Hematopoietic multipotent progenitor cell treated with erythropoietin and hydrocortisone succinate and interleukin-3 and kit ligand, for 6 days (in vitro differentiated cells): Measurements from ENCODE around the gene GRXCR2.
A peak's percentile ranks its signal among the peaks of the same experiment; 100 is the strongest.
"Not testable (repeated sequence)": the region's sequence is repeated elsewhere in the genome, so short reads cannot be mapped to it uniquely, and the experiment has no call there.

ENCODE experiments used
- DNase-seq: peaks from one replicate; pipeline ENCODE4 v3.0.0-alpha.2; 2015

Gene GRXCR2

GRCh38 chr5:145874765-145875164 lies 2.0 kb upstream of the GRXCR2 start:
- DNase-seq: no peak

GRCh38 chr5:145872486-145872885 lies 328 bp downstream of the GRXCR2 start:
- DNase-seq: no peak

- no peak for DNase-seq
Measured at GRCh38 chr5:145869753-145870152, 3.1 kb downstream of the GRXCR2 start.

GRCh38 chr5:145867806-145868205 lies 5.0 kb downstream of the GRXCR2 start:
- no peak for DNase-seq

GRCh38 chr5:145864432-145864831 lies 8.4 kb downstream of the GRXCR2 start:
- DNase-seq: not testable (repeated sequence)

- no peak for DNase-seq
Measured at GRCh38 chr5:145863003-145863402, 9.8 kb downstream of the GRXCR2 start.

- DNase-seq: peak; percentile 66
Measured at GRCh38 chr5:145859897-145860296, 12.9 kb downstream of the GRXCR2 start.

- DNase-seq: no peak
Measured at GRCh38 chr5:145859453-145859852, 13.4 kb downstream of the GRXCR2 start.

GRCh38 chr5:145858959-145859358 lies 13.9 kb downstream of the GRXCR2 start:
- peak; percentile 46 for DNase-seq

GRCh38 chr5:145856285-145856818 lies 16.5 kb downstream of the GRXCR2 start:
- peak; percentile 75 for DNase-seq

- DNase-seq: peak; percentile 55
Measured at GRCh38 chr5:145855763-145856267, 17.0 kb downstream of the GRXCR2 start.

GRCh38 chr5:145854651-145855258 lies 18.1 kb downstream of the GRXCR2 start:
- DNase-seq: peak; percentile 98

GRCh38 chr5:145853781-145854376 lies 18.9 kb downstream of the GRXCR2 start:
- DNase-seq: peak; percentile 14

- no peak for DNase-seq
Measured at GRCh38 chr5:145852990-145853389, 19.8 kb downstream of the GRXCR2 start.

GRCh38 chr5:145848854-145849253 lies 24.0 kb downstream of the GRXCR2 start:
- peak; percentile 62 for DNase-seq

- no peak for DNase-seq
Measured at GRCh38 chr5:145847499-145848497, 25.0 kb downstream of the GRXCR2 start.

- DNase-seq: no peak
Measured at GRCh38 chr5:145846081-145846480, 26.7 kb downstream of the GRXCR2 start.

GRCh38 chr5:145841299-145841698 lies 31.5 kb downstream of the GRXCR2 start:
- no peak for DNase-seq

- DNase-seq: no peak
Measured at GRCh38 chr5:145840458-145841132, 32.2 kb downstream of the GRXCR2 start.

- DNase-seq: no peak
Measured at GRCh38 chr5:145838276-145838675, 34.5 kb downstream of the GRXCR2 start.

- not testable (repeated sequence) for DNase-seq
Measured at GRCh38 chr5:145836241-145836640, 36.6 kb downstream of the GRXCR2 start.

- peak; percentile 42 for DNase-seq
Measured at GRCh38 chr5:145835848-145836239, 37.0 kb downstream of the GRXCR2 start.
